H9 (cell line): ENCODE data around the gene FAP. TPM values are rescaled to one million over a fixed set of nuclear protein-coding genes. Genes with fewer than 3 reads are reported as not detected.

Experiments
- DNase-seq: peaks from one replicate; pipeline ENCODE4 v3.0.0-alpha.2; 2017
- H2AFZ ChIP-seq: one replicate; pipeline ENCODE4 v1.6.1; 2013; ENCODE audit warnings: mild to moderate bottlenecking, low read length, control low read depth, moderate library complexity
- H2AK5ac ChIP-seq: 2 replicates; pipeline ENCODE4 v1.6.1; 2013; ENCODE audit warnings: low read length, control low read depth, mixed read lengths; ENCODE audit not compliant: insufficient read length
- H2BK120ac ChIP-seq: one replicate; pipeline ENCODE4 v1.6.1; 2013; ENCODE audit warnings: low read depth, mild to moderate bottlenecking, low read length, control low read depth, inconsistent platforms; ENCODE audit not compliant: poor library complexity, severe bottlenecking
- H2BK12ac ChIP-seq: 2 replicates; pipeline ENCODE4 v1.6.1; 2013; ENCODE audit warnings: low read length, control low read depth, mixed read lengths, low read depth; ENCODE audit not compliant: insufficient read length
- H2BK15ac ChIP-seq: 2 replicates; pipeline ENCODE4 v1.6.1; 2013; ENCODE audit warnings: low read depth, low read length, control low read depth
- H2BK20ac ChIP-seq: one replicate; pipeline ENCODE4 v1.6.1; 2013; ENCODE audit warnings: low read depth, mild to moderate bottlenecking, low read length, control low read depth, inconsistent platforms; ENCODE audit not compliant: poor library complexity, severe bottlenecking
- H2BK5ac ChIP-seq: 2 replicates; pipeline ENCODE4 v1.6.1; 2013; ENCODE audit warnings: low read length, control low read depth, mixed read lengths; ENCODE audit not compliant: insufficient read length
- H3K14ac ChIP-seq: 2 replicates; pipeline ENCODE4 v1.6.1; 2013; ENCODE audit warnings: low read length, control low read depth; ENCODE audit not compliant: insufficient read depth
- H3K18ac ChIP-seq: 2 replicates; pipeline ENCODE4 v1.6.1; 2013; ENCODE audit warnings: low read depth, mild to moderate bottlenecking, mixed read lengths, low read length, control low read depth; ENCODE audit not compliant: insufficient read length
- H3K23ac ChIP-seq: 2 replicates; pipeline ENCODE4 v1.6.1; 2013; ENCODE audit warnings: low read length, control low read depth, mixed read lengths, low read depth; ENCODE audit not compliant: insufficient read length
- H3K23me2 ChIP-seq: 2 replicates; pipeline ENCODE4 v1.6.1; 2013; ENCODE audit warnings: low read depth, mild to moderate bottlenecking, mixed read lengths, low read length, control low read depth; ENCODE audit not compliant: insufficient read length, poor library complexity, severe bottlenecking
- H3K27ac ChIP-seq: 2 replicates; pipeline ENCODE4 v1.5.1; 2013; ENCODE audit warnings: low read length, control low read depth, mixed read lengths, low read depth; ENCODE audit not compliant: insufficient read length
- H3K27me3 ChIP-seq: 2 replicates; pipeline ENCODE4 v1.6.1; 2013; ENCODE audit warnings: low read length, control low read depth, inconsistent platforms; ENCODE audit not compliant: insufficient read depth
- H3K4ac ChIP-seq: 2 replicates; pipeline ENCODE4 v1.6.1; 2013; ENCODE audit warnings: low read depth, mild to moderate bottlenecking, control low read depth, inconsistent platforms, low read length, moderate library complexity
- H3K4me1 ChIP-seq: 2 replicates; pipeline ENCODE4 v1.6.1; 2013; ENCODE audit warnings: low read length, control low read depth, inconsistent platforms; ENCODE audit not compliant: insufficient read depth
- H3K4me2 ChIP-seq: 2 replicates; pipeline ENCODE4 v1.6.1; 2013; ENCODE audit warnings: low read length, control low read depth, mixed read lengths; ENCODE audit not compliant: insufficient read length, insufficient read depth
- H3K56ac ChIP-seq: 2 replicates; pipeline ENCODE4 v1.6.1; 2013; ENCODE audit warnings: low read depth, mild to moderate bottlenecking, mixed read lengths, low read length, control low read depth; ENCODE audit not compliant: insufficient read length
- H3K79me1 ChIP-seq: 2 replicates; pipeline ENCODE4 v1.6.1; 2013; ENCODE audit warnings: low read depth, mild to moderate bottlenecking, moderate library complexity, low read length, control low read depth, inconsistent platforms; ENCODE audit not compliant: insufficient read depth, poor library complexity, severe bottlenecking
- H3K79me2 ChIP-seq: 2 replicates; pipeline ENCODE4 v1.6.1; 2013; ENCODE audit warnings: low read length, control low read depth, inconsistent platforms; ENCODE audit not compliant: insufficient read depth
- H3K9ac ChIP-seq: 2 replicates; pipeline ENCODE4 v1.6.1; 2013; ENCODE audit warnings: low read length, control low read depth, mixed read lengths; ENCODE audit not compliant: insufficient read length; ENCODE audit errors: extremely low read depth
- H3K9me3 ChIP-seq: one replicate; pipeline ENCODE4 v1.6.1; 2013; ENCODE audit warnings: low read depth, low read length, inconsistent platforms; ENCODE audit not compliant: control insufficient read depth
- H3T11ph ChIP-seq: one replicate; pipeline ENCODE4 v1.6.1; 2013; ENCODE audit warnings: mild to moderate bottlenecking, low read length, control low read depth, inconsistent platforms
- H4K20me1 ChIP-seq: one replicate; pipeline ENCODE4 v1.6.1; 2013; ENCODE audit not compliant: control insufficient read depth, insufficient read length, insufficient read depth
- H4K5ac ChIP-seq: 2 replicates; pipeline ENCODE4 v1.6.1; 2013; ENCODE audit warnings: low read depth, mild to moderate bottlenecking, mixed read lengths, low read length, control low read depth; ENCODE audit not compliant: insufficient read length
- H4K8ac ChIP-seq: replicated peaks from 2 replicates; pipeline ENCODE4 v1.6.1; 2013; ENCODE audit warnings: low read length, control low read depth, mixed read lengths, low read depth; ENCODE audit not compliant: insufficient read length
- H4K91ac ChIP-seq: 2 replicates; pipeline ENCODE4 v1.6.1; 2013; ENCODE audit warnings: low read depth, mild to moderate bottlenecking, moderate library complexity, mixed read lengths, low read length, control low read depth; ENCODE audit not compliant: insufficient read length
- H3K27ac Mint-ChIP-seq, 3 experiments: 2 replicates in 2 of 3; 3 replicates in 1 of 3; pipeline ENCODE4 v1.8.0; 2020 to 2021; ENCODE audit warnings: mixed read lengths in 3 of 3, mild to moderate bottlenecking in 1 of 3, moderate library complexity in 1 of 3
- H3K27me3 Mint-ChIP-seq: 2 replicates; pipeline ENCODE4 v1.8.0; 2021; ENCODE audit warnings: low read depth, mild to moderate bottlenecking, moderate library complexity, mixed read lengths
- H3K36me3 Mint-ChIP-seq, 3 experiments: 2 replicates in 2 of 3; 3 replicates in 1 of 3; pipeline ENCODE4 v1.8.0; 2020 to 2021; ENCODE audit warnings: low read depth in 3 of 3, mixed read lengths in 3 of 3; ENCODE audit not compliant: insufficient read depth in 1 of 3
- H3K4me1 Mint-ChIP-seq, 2 experiments: 2 replicates each; pipeline ENCODE4 v1.8.0; 2020; ENCODE audit warnings: mixed read lengths in 2 of 2
- H3K4me3 Mint-ChIP-seq, 2 experiments: 2 replicates in 1 of 2; 3 replicates in 1 of 2; pipeline ENCODE4 v1.8.0; 2020 to 2021; ENCODE audit warnings: mild to moderate bottlenecking in 2 of 2, mixed read lengths in 2 of 2, moderate library complexity in 1 of 2
- H3K9me3 Mint-ChIP-seq, 2 experiments: 2 replicates in 1 of 2; 3 replicates in 1 of 2; pipeline ENCODE4 v1.8.0; 2020; ENCODE audit warnings: mild to moderate bottlenecking in 2 of 2, mixed read lengths in 2 of 2, moderate library complexity in 1 of 2
- CTCF ChIP-seq: fragments of 200-600 bp; sonication (generic); conservative IDR thresholded peaks from 3 replicates; pipeline ENCODE4 v1.8.0; 2021; ENCODE audit warnings: antibody characterized with exemption, mild to moderate bottlenecking
- WGBS: extraction: QIAGEN DNeasy Blood & Tissue Kit; methylation state at CpG from one replicate; pipeline ENCODE4 v1.1.7; 2013; ENCODE audit warnings: missing lambda C conversion rate, low lambda C conversion rate, mixed read lengths; ENCODE audit not compliant: insufficient read length; ENCODE audit errors: extremely low coverage; 5-methylcytosine and 5-hydroxymethylcytosine counted together
- total RNA-seq: library from RNA; stranded (reverse); gene quantifications from 2 replicates; pipeline ENCODE4 v1.2.1, GENCODE V29; 2021

FAP gene
- total RNA-seq, 1 experiment from 2014 or later = not detected

- Histone ChIP-seq H3K27me3 (no peaks in the 10 kb centered on the region), H3K79me2 (no peaks in the 10 kb centered on the region), H4K8ac (no peak overlapping the region), H2BK12ac (no peak overlapping the region), H3T11ph (no peak overlapping the region), H3K9ac (no peak overlapping the region), H2BK5ac (no peak overlapping the region), H2BK15ac (no peak overlapping the region), H2AK5ac (no peak overlapping the region), H3K79me1 (no peaks in the 10 kb centered on the region), H3K4ac (no peak overlapping the region), H3K18ac (no peak overlapping the region), H3K14ac (no peak overlapping the region), H3K4me1 (no peaks in the 10 kb centered on the region), H3K23ac (no peak overlapping the region), H3K9me3 (no peaks in the 10 kb centered on the region), H4K91ac (no peak overlapping the region), H2AFZ (no peak overlapping the region), H4K5ac (no peak overlapping the region), H3K56ac (no peak overlapping the region), H4K20me1 (no peaks in the 10 kb centered on the region), H2BK20ac (no peak overlapping the region), H3K23me2 (no peaks in the 10 kb centered on the region), H3K4me2 (no peak overlapping the region), H3K27ac (no peak overlapping the region), H2BK120ac (no peak overlapping the region)
- no CpG with 5 or more reads among the region's 5 CpGs for WGBS
- Mint-ChIP-seq H3K4me3 (no peak overlapping the region), H3K27me3 (no peaks in the 10 kb centered on the region), H3K4me1 (peaks cover 4 to 10% of the 10 kb centered on the region in 2 experiments; a peak in 3 of 4 replicates), H3K36me3 (no peaks in the 10 kb centered on the region), H3K9me3 (no peaks in the 10 kb centered on the region; a peak in 1 of 5 replicates), H3K27ac (no peak overlapping the region)
- TF ChIP-seq CTCF = no peak
- no peak for DNase-seq
Measured at GRCh38 chr2:162242586-162243280, 512 bp downstream of the FAP start.
